NCI-H526 (cell line): Measurements from ENCODE around the gene PLEKHA3.
"Not testable (repeated sequence)": the region's sequence is repeated elsewhere in the genome, so short reads cannot be mapped to it uniquely, and the experiment has no call there.

Experiments used
- DNase-seq, 2 experiments: peaks; one replicate each; lab custom pipeline; 2025; lab: John Stamatoyannopoulos, UW

Gene PLEKHA3

GRCh38 chr2:178480227-178481181 is at the start of gene PLEKHA3:
TSS of gene PLEKHA3 (plus strand) at chr2:178480457. CDS start at chr2:178480870, 413 bp downstream.
- DNase-seq: peak; percentile 83 to 95

GRCh38 chr2:178436662-178437061 is 43.6 kb upstream of the PLEKHA3 start:
- no peak for DNase-seq

- DNase-seq: no peak
Measured at GRCh38 chr2:178441426-178441825, 38.8 kb upstream of the PLEKHA3 start.

GRCh38 chr2:178448968-178449661 is 31.1 kb upstream of the PLEKHA3 start:
- no peak for DNase-seq

GRCh38 chr2:178449700-178450523 is 30.3 kb upstream of the PLEKHA3 start:
- peak in 1 of 2 experiments; percentile 73 for DNase-seq

- DNase-seq: no peak
Measured at GRCh38 chr2:178450524-178450773, 29.8 kb upstream of the PLEKHA3 start.

GRCh38 chr2:178450774-178451525 is 29.3 kb upstream of the PLEKHA3 start, which contains the start of the genes PJVK and PRKRA:
TSS of gene PJVK (plus strand) at chr2:178451378. CDS start at chr2:178453410, 2,032 bp downstream.
TSS of gene PRKRA (minus strand) at chr2:178451175. CDS start at chr2:178451030, 145 bp downstream.
- DNase-seq: peak; percentile 87 to 98

GRCh38 chr2:178452334-178452733 is 27.9 kb upstream of the PLEKHA3 start:
- no peak for DNase-seq

GRCh38 chr2:178452870-178453269 is 27.4 kb upstream of the PLEKHA3 start:
- DNase-seq: peak in 1 of 2 experiments; percentile 6

- DNase-seq: no peak
Measured at GRCh38 chr2:178455947-178456346, 24.3 kb upstream of the PLEKHA3 start.

GRCh38 chr2:178457390-178457886 is 22.8 kb upstream of the PLEKHA3 start:
- no peak for DNase-seq

- DNase-seq: no peak
Measured at GRCh38 chr2:178469219-178469849, 10.9 kb upstream of the PLEKHA3 start.

- not testable (repeated sequence) for DNase-seq
Measured at GRCh38 chr2:178471313-178471712, 8.9 kb upstream of the PLEKHA3 start.

GRCh38 chr2:178473373-178473772 is 6.9 kb upstream of the PLEKHA3 start:
- DNase-seq: no peak

- DNase-seq: no peak
Measured at GRCh38 chr2:178473931-178474330, 6.3 kb upstream of the PLEKHA3 start.

- no peak for DNase-seq
Measured at GRCh38 chr2:178474560-178474959, 5.7 kb upstream of the PLEKHA3 start.

- no peak for DNase-seq
Measured at GRCh38 chr2:178476477-178476876, 3.8 kb upstream of the PLEKHA3 start.

GRCh38 chr2:178477443-178478129 is 2.7 kb upstream of the PLEKHA3 start:
- peak in 1 of 2 experiments; percentile 15 for DNase-seq

GRCh38 chr2:178478130-178478438 is 2.2 kb upstream of the PLEKHA3 start:
- peak; percentile 47 to 56 for DNase-seq
